ENCODE measurements around the gene PSME1. TPM values are rescaled to one million over a fixed set of nuclear protein-coding genes. Genes with fewer than 3 reads are reported as not detected.

Gene PSME1
- total and polyA plus RNA-seq, 2 of the 13 experiments (the other 11 are each of a cell fraction or from before 2014, with no cell fraction given), result 159 to 608 TPM

GRCh38 chr14:24135584-24135833 is 485 bp upstream of the PSME1 start (continued):
- peak; percentile 57; the same call in 1 of the 2 replicates for TF ChIP-seq ZNF83 (CRISPR knock-in tag; IDR thresholded peaks at IDR 0.05; ENCODE audit: borderline replicate concordance)
- TF ChIP-seq XRCC5 (optimal IDR thresholded peaks at IDR 0.05; ENCODE audit: low read length), result peak; percentile 12
- TF ChIP-seq ZNF550 (CRISPR knock-in tag; IDR thresholded peaks at IDR 0.05; ENCODE audit: borderline replicate concordance), result peak; percentile 98; the same call in 1 of the 2 replicates
- TF ChIP-seq STAT6 (CRISPR knock-in tag; IDR thresholded peaks at IDR 0.05; ENCODE audit: borderline replicate concordance), result peak; percentile 82; the same call in 1 of the 2 replicates
- TF ChIP-seq PHF5A (CRISPR knock-in tag; IDR thresholded peaks at IDR 0.05; ENCODE audit: low read depth, unreplicated experiment), result peak; percentile 19
- peak; percentile 11; the same call in 1 of the 2 replicates for TF ChIP-seq ZNF619 (CRISPR knock-in tag; IDR thresholded peaks at IDR 0.05)
- TF ChIP-seq NR2F2 (IDR thresholded peaks at IDR 0.05; ENCODE audit: borderline replicate concordance, low read depth), result no peak
- TF ChIP-seq MXD3 (CRISPR knock-in tag; IDR thresholded peaks at IDR 0.05), result no peak
- TF ChIP-seq PATZ1 (CRISPR knock-in tag; IDR thresholded peaks at IDR 0.05), result no peak
- no peak for TF ChIP-seq GABPB1 (CRISPR knock-in tag; IDR thresholded peaks at IDR 0.05)
- TF ChIP-seq FOSL2 (CRISPR knock-in tag; IDR thresholded peaks at IDR 0.05), result no peak; the same call in 1 of the 2 replicates
- TF ChIP-seq SOX13 (IDR thresholded peaks at IDR 0.05), result no peak
- peak in 1 of 2 experiments; percentile 90; a peak in 2 of 4 replicates for TF ChIP-seq SOX13 (CRISPR knock-in tag; conservative IDR thresholded peaks at IDR 0.05 in 1 of 2, IDR thresholded peaks at IDR 0.05 in 1 of 2)
- no peak for TF ChIP-seq MXD4 (CRISPR knock-in tag; IDR thresholded peaks at IDR 0.05)
- TF ChIP-seq FOXA1 (IDR thresholded peaks at IDR 0.05), result no peak
- peak; percentile 5; the same call in 1 of the 2 replicates for TF ChIP-seq FOXA1 (CRISPR knock-in tag; IDR thresholded peaks at IDR 0.05)
- 0 out of 2 replicates have a peak, but pooled peaks have one; percentile 42 for TF ChIP-seq HIVEP1 (CRISPR knock-in tag; IDR thresholded peaks at IDR 0.05)
- TF ChIP-seq TFDP2 (CRISPR knock-in tag; IDR thresholded peaks at IDR 0.05), result no peak
- no peak for TF ChIP-seq CSRNP2 (CRISPR knock-in tag; conservative IDR thresholded peaks at IDR 0.05; ENCODE audit: low read depth)
- TF ChIP-seq ZKSCAN8 (CRISPR knock-in tag; IDR thresholded peaks at IDR 0.05; ENCODE audit: borderline replicate concordance), result no peak
- TF ChIP-seq ZHX1 (CRISPR knock-in tag; IDR thresholded peaks at IDR 0.05; ENCODE audit: low read depth), result no peak

All from HepG2 (cell line).